ENCODE data around the gene DNHD1. TPM values are rescaled to one million over a fixed set of nuclear protein-coding genes. Genes with fewer than 3 reads are reported as not detected.

DNHD1 gene
- polyA plus RNA-seq, 3 donors = 7.3 to 13.4 (median 7.3) TPM

DNA sequence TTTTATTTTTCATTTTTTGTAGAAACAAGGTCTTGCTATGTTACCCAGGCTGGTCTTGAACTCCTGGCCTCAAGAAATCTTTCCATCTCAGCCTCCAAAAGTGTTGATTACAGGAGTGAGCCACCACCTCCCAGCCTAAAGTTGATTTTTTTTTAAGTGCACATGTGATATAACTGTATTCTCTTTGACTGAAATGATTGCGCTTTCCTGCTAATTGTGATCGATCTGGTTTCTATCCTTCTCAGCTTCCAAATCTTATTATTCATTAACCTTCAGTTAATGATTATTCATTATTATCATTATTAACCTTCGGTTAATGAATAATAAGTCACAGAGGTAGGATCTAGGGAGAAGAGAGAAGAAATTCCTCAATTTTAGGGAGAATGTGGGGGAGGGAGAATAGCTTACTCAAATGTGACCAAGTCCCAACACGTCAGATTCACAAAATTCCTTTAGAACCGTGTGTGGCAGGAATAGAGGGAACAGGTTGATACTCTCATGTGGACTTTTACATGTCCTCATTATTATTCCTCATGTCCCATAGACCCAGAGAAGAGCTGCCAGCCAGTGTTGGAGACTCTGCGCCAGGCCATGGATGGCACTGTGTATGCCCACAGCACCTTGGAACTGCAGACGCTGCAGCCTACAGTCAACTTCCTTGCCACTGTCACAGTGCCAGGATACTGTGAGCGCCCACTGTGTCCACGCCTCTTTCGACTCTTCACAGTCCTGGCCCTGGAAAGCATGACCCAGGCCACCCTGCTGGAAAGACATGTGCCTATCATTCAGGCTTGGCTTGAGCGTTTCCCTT lies 59.3 kb downstream of the DNHD1 start:
- peak in 3 of 11 donors; percentile 28 to 60 (median 42) for DNase-seq (ENCODE audit: extremely low read depth in 1 of 11, low read depth in 9 of 11, low spot score in 4 of 11)

DNA sequence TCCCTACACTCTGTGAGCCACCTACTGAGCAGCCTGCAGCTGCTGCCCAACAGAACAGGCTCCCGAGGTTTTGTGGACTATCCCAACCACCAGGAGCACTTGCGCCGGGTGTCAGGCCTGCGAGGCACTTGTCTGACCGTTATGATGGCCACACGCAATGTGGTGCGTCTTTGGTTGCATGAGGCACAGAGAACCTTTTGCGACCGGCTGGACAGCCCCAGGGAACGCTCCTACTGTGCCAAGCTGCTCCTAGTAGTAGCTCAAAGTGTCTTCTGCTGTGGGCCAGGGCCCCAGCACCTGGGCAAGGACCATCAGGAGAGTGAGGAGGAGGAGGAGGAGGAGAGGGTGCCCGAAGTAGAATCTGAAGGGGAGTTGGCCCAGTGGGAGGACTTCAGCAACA lies 60.0 kb downstream of the DNHD1 start:
- no peak for DNase-seq (ENCODE audit: extremely low read depth in 1 of 11, low read depth in 9 of 11, low spot score in 4 of 11)

DNA sequence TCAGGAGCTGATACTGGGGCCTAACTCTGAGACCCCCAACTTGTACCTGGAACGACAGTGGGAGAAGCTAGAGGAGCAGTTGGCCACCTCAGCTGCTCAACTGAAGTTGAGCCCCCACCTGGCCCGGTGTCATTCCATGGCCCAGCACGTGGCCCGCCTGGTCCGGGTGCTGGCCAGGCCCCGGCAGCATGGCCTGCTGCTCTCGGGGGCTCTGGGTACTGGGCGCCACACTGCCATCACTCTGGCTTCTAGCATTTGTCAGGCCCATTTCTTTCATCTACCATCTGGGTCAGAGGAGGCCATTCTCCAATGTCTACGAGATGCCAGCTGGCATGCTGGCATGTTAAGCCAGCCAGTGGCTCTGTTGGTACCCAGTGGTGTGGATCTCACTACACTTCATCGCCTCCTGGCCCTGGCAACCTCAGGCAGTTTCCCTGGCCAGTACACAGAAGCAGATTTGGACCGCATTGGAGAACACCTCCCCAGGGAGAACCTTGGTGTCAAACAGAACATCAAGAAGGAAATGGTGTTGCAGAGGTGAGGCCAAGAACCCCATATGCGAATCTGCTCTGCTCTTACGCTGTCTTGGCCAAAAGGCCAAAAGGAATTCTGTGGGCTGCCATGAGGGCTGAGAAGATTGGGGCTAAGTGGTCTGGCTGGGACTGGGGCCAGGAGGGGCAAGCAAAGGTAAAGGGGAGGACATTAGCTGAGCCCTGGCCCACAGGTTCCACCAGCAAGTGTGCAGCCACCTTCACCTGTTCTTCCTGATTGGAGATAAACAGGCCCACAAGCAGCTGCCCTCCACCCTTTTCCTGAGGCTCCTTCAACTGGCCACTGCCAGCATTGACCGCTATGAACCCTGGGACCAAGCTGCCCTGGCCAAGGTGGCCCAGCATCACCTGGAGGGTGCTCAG lies 60.9 kb downstream of the DNHD1 start:
- DNase-seq (ENCODE audit: extremely low read depth in 1 of 11, low read depth in 9 of 11, low spot score in 4 of 11) = no peak

DNA sequence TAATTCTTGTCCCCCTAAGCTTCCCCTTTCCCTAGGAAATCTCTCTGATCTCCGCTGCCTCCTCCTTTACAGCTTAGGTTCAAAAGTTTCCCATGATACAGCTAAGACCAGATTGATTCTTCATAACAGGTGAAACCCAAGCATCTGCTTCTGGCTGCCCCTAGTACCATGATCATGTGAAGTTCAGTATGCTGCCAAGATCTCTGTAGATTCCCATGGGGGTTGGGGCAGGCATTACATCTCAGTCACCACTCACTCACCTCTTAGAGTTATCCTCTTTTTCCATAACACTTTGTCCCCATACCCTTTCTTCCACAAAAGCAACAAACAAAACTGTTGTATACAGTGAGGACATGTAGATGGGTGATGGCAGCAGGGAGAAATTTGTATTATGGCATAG lies 62.3 kb downstream of the DNHD1 start:
- no peak for DNase-seq (ENCODE audit: extremely low read depth in 1 of 11, low read depth in 9 of 11, low spot score in 4 of 11)

DNA sequence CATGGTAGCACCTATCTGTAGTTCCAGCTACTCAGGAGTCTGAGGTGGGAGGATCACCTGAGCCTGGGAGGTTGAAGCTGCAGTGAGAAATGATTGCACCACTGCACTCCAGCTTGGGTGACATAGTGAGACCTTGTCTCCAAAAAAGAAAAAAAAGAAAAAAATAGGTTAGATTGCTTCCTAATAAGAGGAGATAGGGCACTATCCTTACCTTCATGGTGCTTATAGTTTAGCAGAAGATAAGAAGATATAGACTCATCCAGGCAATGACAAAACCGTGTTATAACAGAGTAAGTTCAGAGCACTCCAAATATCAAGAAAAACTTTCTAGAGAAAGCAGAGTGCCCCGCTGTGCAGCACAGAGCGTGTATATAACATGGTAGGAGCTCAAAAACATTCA lies 64.2 kb downstream of the DNHD1 start:
- no peak for DNase-seq (ENCODE audit: extremely low read depth in 1 of 11, low read depth in 9 of 11, low spot score in 4 of 11)

DNA sequence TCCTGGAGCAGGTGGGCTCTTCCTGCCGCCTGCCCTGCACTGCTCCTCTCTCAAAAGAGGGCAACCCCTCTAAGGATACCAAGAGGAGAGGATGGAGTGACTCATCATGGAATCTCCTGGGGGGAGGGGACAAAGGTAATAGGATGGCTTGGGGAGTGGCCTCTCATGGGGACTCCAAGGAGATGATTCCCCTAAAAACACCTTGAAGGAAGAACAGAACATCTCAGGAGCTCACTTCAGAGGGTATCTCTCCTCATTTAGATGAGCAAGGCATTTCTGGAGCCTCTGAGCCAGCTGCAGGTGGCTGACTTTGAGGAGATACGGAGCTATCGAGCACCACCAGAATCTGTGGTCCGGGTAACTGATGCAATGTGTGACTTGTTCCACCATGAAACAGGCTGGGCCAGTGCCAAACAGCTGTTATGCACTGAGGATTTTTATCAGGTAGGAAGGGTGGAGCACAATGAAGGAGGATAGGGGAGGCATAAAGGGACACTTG lies 66.1 kb downstream of the DNHD1 start:
- DNase-seq (ENCODE audit: extremely low read depth in 1 of 11, low read depth in 9 of 11, low spot score in 4 of 11) = no peak

DNA sequence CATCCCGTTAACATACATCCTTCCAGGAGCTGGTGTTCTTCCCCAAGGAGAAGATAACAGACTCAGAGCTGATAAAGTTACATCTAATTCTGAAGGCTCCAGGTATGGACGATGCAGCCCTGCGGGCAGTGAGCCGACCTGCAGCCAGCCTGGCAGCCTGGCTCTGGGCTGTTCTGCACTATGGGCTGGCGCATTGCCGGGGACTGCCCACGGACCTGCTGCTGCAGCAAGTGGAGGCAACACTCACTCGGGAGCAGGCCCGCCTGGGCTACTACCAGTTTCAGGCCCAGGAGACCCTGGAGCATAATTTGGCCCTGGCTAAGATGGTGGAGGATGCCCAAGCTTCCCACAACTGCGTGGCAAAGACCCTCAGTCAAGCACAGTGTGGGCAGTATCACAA lies 66.6 kb downstream of the DNHD1 start:
- no peak for DNase-seq (ENCODE audit: extremely low read depth in 1 of 11, low read depth in 9 of 11, low spot score in 4 of 11)

DNA sequence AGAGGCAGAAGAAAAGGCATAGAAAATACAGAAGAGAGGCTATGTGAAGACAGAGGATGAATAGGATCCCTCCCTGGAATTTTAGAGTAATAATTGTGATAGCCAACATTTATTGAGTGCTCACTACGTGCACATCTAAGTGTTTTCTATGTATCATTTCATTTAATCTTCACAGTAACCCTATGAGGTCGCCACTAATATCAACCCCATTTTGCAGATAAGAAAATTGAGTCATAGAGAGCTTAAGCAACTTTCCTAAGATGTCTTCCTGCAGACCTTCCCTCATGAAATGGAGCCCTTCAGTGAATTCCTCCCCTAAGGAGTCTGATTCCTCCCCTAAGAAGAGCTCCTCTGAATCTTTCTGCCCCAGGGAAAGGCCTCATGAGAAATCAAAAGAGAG lies 68.2 kb downstream of the DNHD1 start:
- DNase-seq (ENCODE audit: extremely low read depth in 1 of 11, low read depth in 9 of 11, low spot score in 4 of 11) = no peak

DNA sequence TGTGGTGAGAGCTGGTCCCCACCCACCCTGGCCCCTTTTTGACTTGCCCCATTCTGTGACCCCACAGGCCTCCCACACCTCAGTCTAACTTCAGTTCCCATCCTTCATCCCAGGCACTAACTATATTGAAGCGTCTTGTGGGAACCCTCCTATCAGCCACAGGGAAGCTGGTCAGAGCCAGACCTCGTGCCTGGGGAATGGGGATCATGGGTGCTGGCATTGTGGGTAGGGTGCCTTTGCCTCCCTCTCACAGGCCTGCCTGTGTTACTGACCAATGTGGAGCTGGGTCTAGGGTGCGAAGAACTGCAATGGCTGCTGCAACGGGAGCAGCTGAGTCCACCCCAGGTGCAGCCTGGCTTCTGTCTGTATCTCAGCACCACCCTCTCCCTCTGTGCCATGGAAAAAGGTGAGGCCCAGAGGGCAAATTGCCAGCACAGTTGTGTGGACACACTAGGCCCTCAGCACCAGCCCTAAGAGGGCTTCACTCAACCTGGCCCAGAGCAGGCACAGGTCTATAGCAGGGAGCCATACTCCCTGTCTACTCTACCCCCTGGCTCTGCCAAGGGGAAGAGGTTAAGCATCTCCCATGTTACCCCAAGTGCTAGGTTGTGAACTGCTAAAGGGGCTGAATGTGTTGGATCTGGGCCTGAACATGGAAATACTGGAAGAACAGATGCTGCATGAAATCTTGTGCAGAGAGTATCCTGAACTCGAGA lies 69.1 kb downstream of the DNHD1 start:
- no peak for DNase-seq (ENCODE audit: extremely low read depth in 1 of 11, low read depth in 9 of 11, low spot score in 4 of 11)

DNA sequence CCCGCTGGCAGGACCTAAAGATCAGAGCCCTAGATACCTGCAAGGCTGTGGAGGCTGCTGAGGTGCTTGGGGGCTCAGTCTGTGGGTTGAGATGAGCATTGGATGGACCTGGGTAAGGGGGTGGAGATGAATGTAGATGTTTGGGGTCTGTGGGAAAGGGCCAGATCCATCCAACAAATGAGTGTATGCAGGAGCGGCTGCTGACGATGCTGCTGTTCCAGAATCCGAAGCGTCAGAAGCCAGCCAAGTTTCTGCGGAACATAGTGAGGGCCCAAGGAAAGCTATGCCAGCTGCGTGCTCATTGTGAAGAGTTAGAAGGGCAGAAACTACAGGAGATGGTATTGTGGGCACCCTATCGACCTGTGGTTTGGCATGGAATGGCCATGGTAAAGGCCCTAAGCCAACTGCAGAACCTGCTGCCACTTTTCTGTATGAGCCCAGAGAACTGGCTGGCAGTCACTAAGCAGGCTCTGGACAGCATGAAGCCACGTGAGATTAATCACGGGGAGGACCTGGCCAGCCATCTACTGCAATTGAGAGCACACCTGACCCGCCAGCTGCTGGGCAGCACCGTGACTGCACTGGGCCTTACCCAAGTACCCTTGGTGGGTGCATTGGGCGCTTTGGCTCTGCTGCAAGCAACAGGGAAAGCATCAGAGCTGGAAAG lies 69.8 kb downstream of the DNHD1 start:
- DNase-seq (ENCODE audit: extremely low read depth in 1 of 11, low read depth in 9 of 11, low spot score in 4 of 11) = no peak

DNA sequence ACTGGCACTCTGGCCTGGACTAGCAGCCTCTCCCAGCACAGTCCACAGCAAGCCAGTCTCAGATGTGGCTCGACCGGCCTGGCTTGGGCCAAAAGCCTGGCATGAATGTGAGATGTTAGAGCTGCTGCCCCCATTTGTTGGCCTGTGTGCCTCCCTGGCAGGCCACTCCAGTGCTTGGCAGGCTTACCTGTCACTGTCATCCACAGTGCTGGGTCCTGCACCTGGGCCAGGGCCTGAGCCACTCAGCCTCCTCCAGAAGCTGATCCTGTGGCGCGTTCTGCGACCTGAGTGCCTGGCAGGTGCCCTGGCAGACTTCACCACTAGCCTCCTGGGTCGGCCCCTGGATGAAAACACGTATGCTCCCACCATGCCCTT lies 70.3 kb downstream of the DNHD1 start:
- DNase-seq (ENCODE audit: extremely low read depth in 1 of 11, low read depth in 9 of 11, low spot score in 4 of 11) = no peak

DNA sequence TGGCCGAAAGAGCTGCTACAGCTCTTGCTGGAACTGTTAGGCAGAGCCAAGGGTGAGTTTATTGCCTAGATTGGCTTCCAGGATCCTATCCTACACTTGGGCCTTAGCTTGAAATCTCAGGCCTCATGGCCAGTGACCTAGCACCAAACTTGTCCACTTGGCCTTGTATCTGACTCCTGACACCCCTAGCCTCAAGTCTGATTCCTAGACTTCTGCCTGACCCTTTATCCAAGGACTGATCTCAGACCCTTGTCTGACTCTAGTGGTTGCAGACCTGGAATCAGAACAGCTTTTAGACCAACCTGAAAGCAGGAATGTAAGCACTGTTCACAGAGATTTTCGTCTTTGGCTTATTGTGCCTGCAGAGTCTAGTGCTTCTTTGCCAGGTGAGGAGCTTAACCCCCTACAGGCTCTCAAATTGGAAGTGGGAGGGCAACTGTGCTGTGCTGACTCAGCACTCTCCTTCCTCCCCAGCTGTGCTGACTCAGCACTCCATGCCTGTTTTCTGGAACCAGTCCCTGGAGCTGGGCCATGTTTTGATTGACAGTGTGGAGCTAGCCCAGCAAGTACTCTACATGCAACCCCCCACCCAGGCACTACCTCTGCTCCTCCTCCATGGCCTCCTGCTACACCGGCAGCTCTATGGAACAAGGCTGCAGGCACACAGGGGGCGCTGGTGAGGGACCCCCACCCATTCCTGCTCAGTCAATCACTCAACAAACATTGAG lies 71.3 kb downstream of the DNHD1 start:
- DNase-seq (ENCODE audit: extremely low read depth in 1 of 11, low read depth in 9 of 11, low spot score in 4 of 11) = peak; percentile 24 to 65 (median 39)

DNA sequence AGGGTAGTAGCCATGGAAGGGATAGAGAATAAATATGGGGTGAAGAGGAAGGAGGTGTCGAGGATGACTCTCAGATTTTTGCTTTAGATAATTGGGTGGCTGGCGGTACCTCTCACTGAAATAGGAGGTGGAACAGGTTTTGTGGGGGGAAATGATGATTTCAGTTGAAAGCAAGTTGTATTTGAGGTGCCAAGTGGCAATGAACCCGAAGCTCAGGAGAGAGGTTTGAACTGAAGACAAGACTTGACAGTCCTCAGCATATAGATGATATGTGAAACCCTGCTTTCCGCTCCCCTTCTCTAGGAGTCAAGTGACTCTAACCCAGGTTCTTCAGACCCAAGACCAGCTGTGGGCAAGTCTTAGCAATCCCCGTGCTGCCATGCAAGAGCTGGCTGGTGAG lies 72.6 kb downstream of the DNHD1 start:
- DNase-seq (ENCODE audit: extremely low read depth in 1 of 11, low read depth in 9 of 11, low spot score in 4 of 11) = no peak

DNA sequence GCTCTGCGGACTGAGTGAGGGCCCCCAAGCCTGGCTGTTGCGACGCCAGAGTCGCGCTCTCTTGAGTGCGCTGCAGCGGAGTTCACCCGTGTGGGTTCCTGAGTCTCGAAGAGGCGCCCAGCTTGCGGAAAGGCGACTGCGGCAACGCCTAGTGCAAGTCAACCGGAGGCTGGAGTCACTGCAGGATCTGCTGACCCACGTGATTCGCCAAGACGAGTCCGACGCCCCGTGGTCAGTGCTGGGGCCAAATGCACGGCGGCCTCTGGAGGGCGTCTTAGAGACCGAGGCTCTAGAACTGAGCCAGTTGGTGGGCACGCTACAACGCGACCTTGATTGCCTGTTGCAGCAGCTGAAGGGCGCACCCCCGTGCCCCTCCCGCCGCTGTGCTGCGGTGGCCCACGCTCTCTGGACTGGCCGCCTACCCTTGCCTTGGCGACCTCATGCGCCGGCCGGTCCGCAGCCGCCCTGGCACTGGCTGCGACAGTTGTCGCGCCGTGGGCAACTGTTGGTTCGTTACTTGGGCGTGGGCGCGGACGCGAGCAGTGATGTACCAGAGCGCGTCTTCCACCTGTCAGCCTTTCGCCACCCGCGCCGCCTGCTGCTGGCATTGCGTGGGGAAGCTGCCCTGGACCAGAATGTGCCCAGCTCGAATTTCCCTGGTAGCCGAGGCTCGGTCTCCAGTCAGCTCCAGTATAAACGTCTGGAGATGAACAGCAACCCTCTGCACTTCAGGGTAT lies 73.8 kb downstream of the DNHD1 start:
- no peak for DNase-seq (ENCODE audit: extremely low read depth in 1 of 11, low read depth in 9 of 11, low spot score in 4 of 11)

DNA sequence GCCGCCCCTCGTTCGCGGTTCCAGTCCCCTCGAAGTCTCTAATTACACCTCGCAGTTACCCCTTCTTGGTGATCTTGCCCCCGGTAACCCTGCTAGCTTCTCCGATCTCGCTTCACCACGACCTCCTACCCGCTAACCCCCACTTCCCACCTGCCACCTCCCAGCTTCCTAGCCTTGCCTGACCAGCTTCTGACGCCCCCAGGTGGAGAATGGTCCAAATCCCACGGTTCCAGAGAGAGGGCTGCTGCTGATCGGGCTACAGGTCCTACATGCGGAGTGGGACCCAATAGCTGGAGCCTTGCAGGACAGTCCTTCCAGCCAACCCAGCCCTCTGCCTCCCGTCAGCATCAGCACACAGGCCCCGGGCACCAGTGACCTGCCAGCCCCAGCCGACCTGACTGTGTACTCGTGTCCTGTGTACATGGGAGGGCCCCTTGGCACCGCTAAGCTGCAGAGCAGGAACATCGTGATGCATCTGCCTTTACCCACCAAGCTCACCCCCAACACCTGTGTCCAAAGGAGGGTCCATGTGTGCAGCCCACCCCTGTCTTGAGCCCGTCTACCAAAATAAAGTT lies 74.4 kb downstream of the DNHD1 start:
- no peak for DNase-seq (ENCODE audit: extremely low read depth in 1 of 11, low read depth in 9 of 11, low spot score in 4 of 11)

DNA sequence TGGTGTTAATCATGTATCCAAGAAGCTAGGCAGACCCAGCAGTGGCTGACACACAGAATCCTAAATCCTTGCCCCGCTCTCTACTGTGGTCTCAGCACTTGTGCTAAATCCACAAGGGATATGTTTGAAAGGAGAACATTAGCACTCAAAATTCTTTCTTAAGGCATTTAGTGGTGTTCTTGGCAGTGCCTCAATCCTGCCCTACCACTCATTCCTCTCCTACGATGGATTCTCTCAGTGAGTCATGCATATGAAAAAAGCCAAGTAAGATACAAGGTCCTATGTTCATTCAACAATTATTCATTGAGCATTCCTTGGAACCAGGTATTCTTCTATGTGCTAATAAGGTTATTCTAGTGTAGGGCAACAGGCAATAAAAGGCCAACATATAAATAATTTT lies 75.1 kb downstream of the DNHD1 start:
- DNase-seq (ENCODE audit: extremely low read depth in 1 of 11, low read depth in 9 of 11, low spot score in 4 of 11) = no peak
